Right ventricle myocardium superior (tissue), 1 donor: ENCODE data around the gene EIF1AX. TPM values are rescaled to one million over a fixed set of nuclear protein-coding genes. Genes with fewer than 3 reads are reported as not detected.

Source experiments
- total RNA-seq: library from RNA; stranded (reverse); fragmentation: NEBNext Ultra II Directional; extraction: Animal tissue kit (Norgen Biotek cat#: 25700); gene quantifications from one replicate; pipeline ENCODE4 v1.2.1, GENCODE V29; 2021
- donor health status: DM: no; HTN: yes; CAD: no; lungs with severe emphysema.

EIF1AX gene
- total RNA-seq, 1 donor from 2014 or later: 58.3 TPM

Other genes starting within 250 kb of the EIF1AX start
- 6.5 TPM for gene BCLAF3, start 150.8 kb downstream of the EIF1AX start, total RNA-seq
- 0.40 TPM for gene MAP7D2, start 24.9 kb downstream of the EIF1AX start, total RNA-seq
- 33.5 TPM for gene RPS6KA3, start 125.1 kb upstream of the EIF1AX start, total RNA-seq